Adipocyte (in vitro differentiated cells): Measurements from ENCODE around the gene SNTG2.

Experiments used
- DNase-seq: peaks from one replicate; pipeline ENCODE4 v3.0.0-alpha.2; 2015; ENCODE audit warnings: low read depth
- H3K27me3 ChIP-seq: replicated peaks from 2 replicates; pipeline ENCODE4 v1.7.0; 2013; ENCODE audit warnings: mild to moderate bottlenecking, low read length, moderate library complexity; ENCODE audit not compliant: control insufficient read depth, insufficient read depth
- H3K36me3 ChIP-seq: 2 replicates; pipeline ENCODE4 v1.7.0; 2013; ENCODE audit warnings: low read length, mild to moderate bottlenecking, moderate library complexity; ENCODE audit not compliant: control insufficient read depth, insufficient read depth, severe bottlenecking
- H3K4me1 ChIP-seq: 2 replicates; pipeline ENCODE4 v1.7.0; 2013; ENCODE audit warnings: mild to moderate bottlenecking, low read length, moderate library complexity; ENCODE audit not compliant: control insufficient read depth, insufficient read depth
- H3K4me3 ChIP-seq: 2 replicates; pipeline ENCODE4 v1.7.0; 2013; ENCODE audit warnings: mild to moderate bottlenecking, low read length, moderate library complexity
- H3K9ac ChIP-seq: 2 replicates; pipeline ENCODE4 v1.7.0; 2013; ENCODE audit warnings: mild to moderate bottlenecking, low read length, moderate library complexity
- H3K9me3 ChIP-seq: 2 replicates; pipeline ENCODE4 v1.7.0; 2013; ENCODE audit warnings: mild to moderate bottlenecking, low read length, moderate library complexity; ENCODE audit not compliant: control insufficient read depth

Gene SNTG2

DNA sequence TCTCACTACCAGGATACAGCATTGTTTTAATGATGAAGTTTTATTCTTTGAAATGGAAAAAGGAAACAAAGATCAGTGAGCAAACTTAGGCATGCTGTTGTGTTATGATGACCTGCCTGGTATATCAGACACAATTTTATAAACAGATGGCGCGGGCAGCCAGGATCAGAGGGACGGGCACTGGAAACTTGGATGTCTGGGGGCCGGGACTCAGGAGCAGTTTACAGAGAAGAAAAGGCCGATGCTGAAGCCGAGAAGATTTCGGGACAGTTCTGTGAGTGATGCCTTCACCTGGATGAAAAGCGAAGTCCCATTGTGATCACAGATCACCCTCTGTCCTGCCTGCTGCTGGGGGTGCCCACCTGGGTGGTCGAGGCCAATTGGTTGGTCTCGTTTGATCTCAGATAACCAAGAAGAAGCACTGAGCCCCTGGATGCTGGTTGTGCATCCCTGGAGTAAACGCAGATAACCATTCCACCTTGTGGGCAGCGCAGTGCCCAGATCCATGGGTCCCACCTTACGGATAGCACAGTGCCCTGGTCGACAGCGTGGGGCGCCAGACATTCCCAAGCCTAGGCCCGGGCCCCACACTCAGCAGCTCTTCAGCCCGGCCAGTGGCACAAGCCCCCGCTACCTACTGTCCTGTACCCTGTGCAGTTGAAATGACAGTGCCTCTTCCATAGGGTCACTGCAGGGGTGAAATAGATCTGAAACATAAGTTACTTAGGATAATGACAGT is 279.7 kb downstream of the SNTG2 start:
- Histone ChIP-seq H3K9me3 (no peaks in the 10 kb centered on the region), H3K36me3 (no peaks in the 10 kb centered on the region), H3K4me3 (no peak overlapping the region), H3K27me3 (no peaks in the 10 kb centered on the region), H3K9ac (no peak overlapping the region), H3K4me1 (no peaks in the 10 kb centered on the region)
- DNase-seq, result no peak

- Histone ChIP-seq H3K27me3 (no peaks in the 10 kb centered on the region), H3K4me1 (no peaks in the 10 kb centered on the region), H3K9ac (no peak overlapping the region), H3K9me3 (no peaks in the 10 kb centered on the region), H3K4me3 (no peak overlapping the region), H3K36me3 (no peaks in the 10 kb centered on the region)
- no peak for DNase-seq
Observed at GRCh38 chr2:1231466-1232063, 280.9 kb downstream of the SNTG2 start.

DNA sequence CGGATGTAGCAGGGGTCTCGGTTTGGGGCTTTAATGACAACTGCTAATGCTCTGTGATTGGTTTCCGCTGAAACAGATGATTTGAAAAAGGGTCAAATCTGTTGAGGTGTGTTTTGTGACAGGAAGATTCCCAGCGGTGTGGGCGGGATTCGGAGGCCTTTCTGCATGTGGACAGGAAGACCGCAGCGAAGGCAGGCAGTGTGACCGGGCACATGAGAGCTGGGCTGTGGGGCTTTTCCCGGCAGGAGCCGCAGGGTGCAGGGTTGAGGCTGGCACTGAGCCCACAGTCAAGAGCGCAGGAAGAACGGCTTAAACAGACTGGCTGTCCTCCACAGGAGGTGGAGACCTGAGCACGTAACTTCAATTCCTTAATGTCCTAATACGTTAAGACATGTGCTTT is 282.6 kb downstream of the SNTG2 start:
- Histone ChIP-seq H3K4me1 (no peaks in the 10 kb centered on the region), H3K36me3 (no peaks in the 10 kb centered on the region), H3K9ac (no peak overlapping the region), H3K27me3 (peaks cover 3% of the 10 kb centered on the region), H3K9me3 (no peaks in the 10 kb centered on the region), H3K4me3 (no peak overlapping the region)
- no peak for DNase-seq

- Histone ChIP-seq H3K36me3 (no peaks in the 10 kb centered on the region), H3K4me1 (no peaks in the 10 kb centered on the region), H3K27me3 (peaks cover 3% of the 10 kb centered on the region)
Observed at GRCh38 chr2:1234731-1235308, 284.2 kb downstream of the SNTG2 start.

DNA sequence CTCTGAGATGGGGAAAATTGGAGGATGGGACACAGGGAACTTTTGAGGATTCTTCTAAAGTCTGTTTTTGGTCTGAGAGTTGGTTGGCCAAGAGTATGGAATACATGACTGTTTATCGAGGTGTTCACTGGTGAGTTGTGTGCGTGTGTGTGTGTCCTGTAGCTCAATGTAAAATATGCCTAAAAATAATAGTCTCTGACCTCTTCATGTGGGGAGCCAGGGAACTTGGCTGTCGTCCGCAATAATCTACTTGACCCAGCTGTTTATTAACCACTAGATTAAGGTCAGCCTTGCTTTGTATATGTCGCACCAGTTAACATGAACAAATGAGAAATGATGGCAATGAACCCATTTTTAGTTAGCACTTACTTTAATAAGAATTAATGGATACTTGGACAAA is 285.2 kb downstream of the SNTG2 start:
- Histone ChIP-seq H3K9me3 (no peaks in the 10 kb centered on the region), H3K4me1 (no peaks in the 10 kb centered on the region), H3K36me3 (no peaks in the 10 kb centered on the region), H3K4me3 (no peak overlapping the region), H3K9ac (no peak overlapping the region), H3K27me3 (peaks cover 3% of the 10 kb centered on the region)
- DNase-seq, result no peak

More at GRCh38 chr2:1234731-1235308, 284.2 kb downstream of the SNTG2 start:
- Histone ChIP-seq H3K4me3 (no peak overlapping the region), H3K9ac (no peak overlapping the region), H3K9me3 (no peaks in the 10 kb centered on the region)
- DNase-seq, result no peak

DNA sequence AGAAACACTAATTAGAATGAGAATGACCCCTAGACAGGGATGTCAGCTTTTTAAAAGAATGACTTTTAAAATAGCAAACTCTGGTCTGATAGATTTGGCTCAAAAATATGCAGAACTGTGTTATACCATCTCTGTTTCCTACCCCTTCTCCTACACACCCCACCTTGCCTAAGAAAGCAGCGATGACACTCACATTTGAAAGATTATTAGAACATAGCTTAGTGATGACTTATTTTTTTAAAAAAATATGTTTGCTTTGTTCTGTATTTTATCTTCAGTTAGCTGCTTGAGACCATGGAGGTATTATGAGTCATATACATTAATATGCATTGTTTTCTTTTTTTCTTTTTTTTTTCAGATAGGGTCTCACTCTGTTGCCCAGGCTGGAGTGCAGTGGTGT is 286.0 kb downstream of the SNTG2 start:
- Histone ChIP-seq H3K9me3 (no peaks in the 10 kb centered on the region), H3K4me1 (no peaks in the 10 kb centered on the region), H3K36me3 (no peaks in the 10 kb centered on the region), H3K9ac (no peak overlapping the region), H3K27me3 (peaks cover 6% of the 10 kb centered on the region), H3K4me3 (no peak overlapping the region)
- DNase-seq, result no peak

DNA sequence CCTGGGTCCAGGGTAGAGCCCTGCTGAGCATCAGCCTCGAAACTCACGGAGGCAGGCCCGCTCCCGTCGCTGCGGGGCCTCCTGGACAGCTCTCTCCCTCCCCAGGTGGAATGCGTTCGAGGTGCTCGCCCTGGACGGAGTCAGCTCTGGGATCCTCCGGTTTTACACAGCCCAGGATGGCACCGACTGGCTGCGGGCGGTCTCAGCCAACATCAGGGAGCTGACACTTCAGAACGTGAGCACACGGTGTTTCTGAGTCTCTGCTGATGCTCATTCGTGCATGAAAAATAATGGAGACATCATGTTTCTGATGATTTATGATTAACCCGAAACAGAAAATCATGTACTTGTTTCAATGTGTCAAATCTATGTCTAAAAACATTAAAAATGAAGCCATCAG is 287.1 kb downstream of the SNTG2 start:
- Histone ChIP-seq H3K36me3 (no peaks in the 10 kb centered on the region), H3K9me3 (no peaks in the 10 kb centered on the region), H3K4me1 (no peaks in the 10 kb centered on the region), H3K4me3 (no peak overlapping the region), H3K9ac (no peak overlapping the region), H3K27me3 (peaks cover 6% of the 10 kb centered on the region)
- DNase-seq, result no peak

GRCh38 chr2:1238598-1239138 is 288.0 kb downstream of the SNTG2 start:
- no peak overlapping the region for H3K4me3 ChIP-seq
- peaks cover 13% of the 10 kb centered on the region for H3K27me3 ChIP-seq
- no peaks in the 10 kb centered on the region for H3K4me1 ChIP-seq
- H3K9me3 ChIP-seq, result no peaks in the 10 kb centered on the region
- H3K36me3 ChIP-seq, result no peaks in the 10 kb centered on the region
- H3K9ac ChIP-seq, result no peak overlapping the region
- no peak for DNase-seq

GRCh38 chr2:1245193-1245592 is 294.5 kb downstream of the SNTG2 start:
- Histone ChIP-seq H3K27me3 (peaks cover 34% of the 10 kb centered on the region), H3K4me3 (no peak overlapping the region), H3K9me3 (no peaks in the 10 kb centered on the region), H3K9ac (no peak overlapping the region), H3K4me1 (no peaks in the 10 kb centered on the region), H3K36me3 (no peaks in the 10 kb centered on the region)
- no peak for DNase-seq

- no peaks in the 10 kb centered on the region for H3K9me3 ChIP-seq
- H3K36me3 ChIP-seq, result no peaks in the 10 kb centered on the region
- no peak for DNase-seq
- H3K4me1 ChIP-seq, result no peaks in the 10 kb centered on the region
- peaks cover 34% of the 10 kb centered on the region for H3K27me3 ChIP-seq
- H3K4me3 ChIP-seq, result no peak overlapping the region
- no peak overlapping the region for H3K9ac ChIP-seq
Observed at GRCh38 chr2:1246239-1246638, 295.6 kb downstream of the SNTG2 start.

- Histone ChIP-seq H3K9me3 (no peaks in the 10 kb centered on the region), H3K4me3 (no peak overlapping the region), H3K27me3 (peaks cover 34% of the 10 kb centered on the region), H3K36me3 (no peaks in the 10 kb centered on the region), H3K9ac (no peak overlapping the region), H3K4me1 (no peaks in the 10 kb centered on the region)
- DNase-seq, result no peak
Observed at GRCh38 chr2:1246991-1247390, 296.3 kb downstream of the SNTG2 start.
